HG02571 (cell line): ENCODE data around the gene PIM3.
A peak's percentile ranks its signal among the peaks of the same experiment; 100 is the strongest.

Experiments used
- ATAC-seq: cut with Tn5 transposase; IDR thresholded peaks from one replicate; pipeline ENCODE4 v1.9.1; 2021; ENCODE audit warnings: mild to moderate bottlenecking, moderate library complexity; ENCODE audit not compliant: unreplicated experiment

Gene PIM3

DNA sequence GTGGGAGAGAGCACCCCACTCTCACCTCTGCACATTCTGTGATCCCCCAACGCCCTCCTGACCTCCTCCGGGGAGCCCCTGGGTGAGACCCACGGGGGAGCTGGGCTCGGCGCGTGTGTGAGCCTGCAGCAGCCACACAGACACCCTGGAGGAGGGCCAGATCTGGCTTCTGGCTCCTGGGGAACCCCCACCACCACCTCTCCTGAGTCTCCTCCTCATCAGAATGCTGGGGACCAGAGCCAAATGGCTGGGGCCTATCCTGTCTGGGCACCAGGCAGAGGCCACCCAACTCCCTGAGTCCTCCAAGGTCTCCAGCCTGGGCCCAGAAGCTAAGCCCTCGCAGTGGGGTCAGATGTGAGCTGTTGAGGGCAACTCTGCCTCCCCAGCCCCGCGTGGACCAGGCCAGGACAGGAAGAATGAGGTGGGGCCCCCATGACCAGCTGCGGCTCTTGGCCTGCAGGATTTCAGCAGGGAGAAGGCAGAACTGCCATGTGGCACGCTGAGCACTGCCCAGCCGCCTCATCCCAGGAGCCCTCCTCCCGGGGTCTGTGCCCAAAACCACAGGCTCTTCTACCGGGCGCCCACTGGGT lies 5.5 kb upstream of the PIM3 start:
- no peak for ATAC-seq

DNA sequence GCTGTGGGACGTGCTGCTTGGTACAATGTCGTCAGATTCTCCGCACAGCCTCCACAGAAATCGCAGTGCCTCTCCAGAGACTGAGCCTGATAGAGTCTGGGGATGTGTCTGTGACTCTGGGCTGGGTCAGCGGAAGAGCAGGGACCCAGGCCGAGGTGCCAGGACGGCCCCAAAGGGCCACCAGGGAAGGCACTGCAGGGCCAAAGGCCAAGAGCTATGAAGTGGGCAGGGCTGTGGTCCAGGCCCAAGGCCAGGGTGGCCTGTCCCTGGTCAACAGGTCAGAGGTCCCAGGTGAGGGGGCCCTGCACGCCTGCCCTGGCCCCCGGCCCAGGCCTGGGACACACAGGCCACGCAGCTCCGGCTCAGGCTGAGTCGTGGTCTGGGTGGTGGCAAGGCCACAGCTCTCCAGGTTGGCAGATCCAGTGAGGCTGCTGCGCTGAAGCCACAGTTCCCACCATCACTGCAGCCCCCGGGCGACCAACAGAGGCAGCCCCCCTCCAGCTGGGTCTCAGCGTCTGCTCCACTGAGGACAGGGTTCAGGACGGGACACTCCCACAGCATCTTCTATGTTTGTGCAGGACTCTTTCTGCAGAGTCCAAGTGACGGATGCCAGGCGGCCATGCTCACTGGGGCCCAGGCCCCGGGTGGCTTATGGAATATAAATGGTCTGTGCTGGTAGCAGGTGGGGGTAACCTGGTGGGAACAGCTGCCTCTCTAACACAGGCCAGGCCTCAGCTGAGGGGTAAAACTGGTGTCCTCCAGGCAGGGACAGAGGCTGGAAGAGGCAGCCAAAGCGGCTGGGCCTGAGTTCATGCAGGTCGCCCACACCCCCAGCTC lies 4.8 kb upstream of the PIM3 start:
- ATAC-seq = no peak

DNA sequence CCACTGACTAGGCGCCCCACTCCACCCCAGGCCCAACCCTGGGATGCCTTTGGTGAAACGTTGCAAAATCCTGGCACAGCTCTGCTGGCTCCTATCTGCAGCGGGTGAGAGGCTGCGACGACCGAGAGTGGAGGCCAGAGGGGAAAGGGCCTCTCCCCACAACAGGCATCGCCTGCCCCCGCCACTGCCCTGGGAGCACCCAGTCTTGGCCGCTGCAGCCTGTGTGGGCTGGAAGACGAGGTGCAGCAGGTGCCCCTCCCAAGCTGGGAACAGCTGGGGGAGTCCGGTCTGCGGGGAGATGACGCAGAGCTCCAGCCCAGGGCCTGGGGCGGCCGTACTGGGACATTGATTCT lies 4.2 kb upstream of the PIM3 start:
- ATAC-seq = no peak

DNA sequence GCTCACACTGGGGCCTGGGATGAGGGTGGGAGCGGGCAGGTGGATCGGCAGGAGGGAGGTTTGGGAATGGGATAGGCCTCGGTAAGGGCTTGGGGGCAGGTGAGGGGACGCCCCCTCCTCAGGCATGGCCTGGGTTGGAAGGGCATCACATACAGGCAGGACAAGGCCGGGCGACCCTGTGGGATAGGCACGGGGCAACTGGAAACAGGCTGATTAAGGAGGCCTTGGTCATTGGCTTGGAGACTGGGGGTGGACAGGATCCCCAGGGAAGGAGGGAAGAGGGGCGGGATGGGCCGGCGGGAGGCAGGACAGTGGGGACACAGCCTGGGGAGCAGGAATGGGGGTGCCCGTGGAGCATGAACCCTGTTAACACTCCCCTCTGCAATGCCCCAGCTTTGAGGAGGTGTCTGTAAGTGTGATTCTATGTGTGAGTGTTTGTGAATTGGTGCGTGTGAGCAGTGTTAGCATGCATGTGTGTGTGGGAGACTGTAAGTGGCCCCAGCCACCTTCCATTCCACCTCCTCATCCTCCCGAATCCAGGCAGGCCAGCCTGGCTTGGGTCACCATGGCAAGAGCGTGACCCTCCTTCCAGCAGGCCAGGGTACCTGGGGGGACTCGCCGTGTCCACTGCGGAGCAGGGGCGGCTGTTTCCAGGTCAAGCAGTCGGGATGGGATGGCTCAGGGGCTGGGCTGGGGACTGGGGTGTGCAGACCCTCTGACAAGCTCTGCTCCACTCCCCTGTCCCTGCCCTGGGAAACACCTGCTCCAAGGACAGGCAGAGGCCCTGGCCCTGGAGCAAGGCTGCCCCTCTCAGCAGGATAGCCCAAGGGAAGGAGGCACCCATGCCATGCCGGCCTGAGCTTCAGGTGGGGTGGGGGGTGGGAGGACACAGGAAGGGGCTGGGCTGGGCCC lies 3.4 kb upstream of the PIM3 start:
- no peak for ATAC-seq

DNA sequence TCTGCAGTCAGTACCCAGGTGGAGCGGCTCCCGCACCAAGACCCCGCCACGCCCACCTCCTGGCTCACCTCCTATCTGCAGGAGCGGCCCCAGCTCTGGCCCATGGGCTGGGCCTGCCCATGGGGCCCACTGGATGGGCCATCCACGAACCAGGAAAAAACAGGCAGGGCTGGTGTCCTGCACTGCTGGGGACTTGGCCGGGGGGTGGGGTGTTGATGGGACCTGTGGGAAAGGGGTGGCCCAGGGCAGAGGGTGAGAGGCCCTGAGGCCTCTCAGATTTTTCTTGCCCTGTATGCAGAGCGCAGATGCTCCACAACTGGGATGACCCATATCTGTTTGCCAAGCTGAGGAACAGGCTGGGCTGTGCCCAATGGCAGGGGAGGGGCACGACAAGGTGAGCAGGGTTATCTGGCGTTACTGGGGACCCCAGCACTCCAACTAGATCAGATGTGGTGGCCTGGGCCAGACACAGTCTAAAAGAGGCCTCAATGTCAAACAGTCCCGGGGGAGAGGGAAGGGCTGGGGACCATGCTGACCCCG lies 2.7 kb upstream of the PIM3 start:
- ATAC-seq = no peak

DNA sequence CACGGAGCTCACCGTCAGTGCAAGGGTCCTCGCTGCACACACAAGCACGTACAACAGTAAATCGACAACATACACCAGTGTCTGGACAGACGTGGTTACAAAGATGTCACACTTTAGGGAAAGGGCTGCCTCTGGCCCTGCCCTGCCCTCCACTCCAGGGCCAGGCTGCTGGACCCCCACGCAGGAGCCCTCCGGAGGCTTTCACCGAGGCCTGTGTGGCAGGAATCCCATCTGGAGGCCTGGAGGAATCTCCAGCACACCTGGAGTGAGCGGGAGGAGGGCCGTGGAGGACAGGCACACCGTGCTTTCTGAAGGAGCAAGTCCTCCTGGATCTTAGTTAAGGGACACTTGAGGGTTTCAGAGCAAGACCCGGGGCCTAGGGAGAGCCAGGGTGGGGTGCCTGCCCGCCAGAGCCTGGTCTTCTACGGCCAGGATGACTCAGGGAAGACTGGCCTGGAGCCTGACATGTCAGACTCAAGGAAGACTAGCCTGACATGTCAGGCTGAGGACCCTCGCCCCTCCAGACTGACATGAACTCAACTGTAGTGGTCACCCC lies 2.1 kb upstream of the PIM3 start:
- no peak for ATAC-seq

DNA sequence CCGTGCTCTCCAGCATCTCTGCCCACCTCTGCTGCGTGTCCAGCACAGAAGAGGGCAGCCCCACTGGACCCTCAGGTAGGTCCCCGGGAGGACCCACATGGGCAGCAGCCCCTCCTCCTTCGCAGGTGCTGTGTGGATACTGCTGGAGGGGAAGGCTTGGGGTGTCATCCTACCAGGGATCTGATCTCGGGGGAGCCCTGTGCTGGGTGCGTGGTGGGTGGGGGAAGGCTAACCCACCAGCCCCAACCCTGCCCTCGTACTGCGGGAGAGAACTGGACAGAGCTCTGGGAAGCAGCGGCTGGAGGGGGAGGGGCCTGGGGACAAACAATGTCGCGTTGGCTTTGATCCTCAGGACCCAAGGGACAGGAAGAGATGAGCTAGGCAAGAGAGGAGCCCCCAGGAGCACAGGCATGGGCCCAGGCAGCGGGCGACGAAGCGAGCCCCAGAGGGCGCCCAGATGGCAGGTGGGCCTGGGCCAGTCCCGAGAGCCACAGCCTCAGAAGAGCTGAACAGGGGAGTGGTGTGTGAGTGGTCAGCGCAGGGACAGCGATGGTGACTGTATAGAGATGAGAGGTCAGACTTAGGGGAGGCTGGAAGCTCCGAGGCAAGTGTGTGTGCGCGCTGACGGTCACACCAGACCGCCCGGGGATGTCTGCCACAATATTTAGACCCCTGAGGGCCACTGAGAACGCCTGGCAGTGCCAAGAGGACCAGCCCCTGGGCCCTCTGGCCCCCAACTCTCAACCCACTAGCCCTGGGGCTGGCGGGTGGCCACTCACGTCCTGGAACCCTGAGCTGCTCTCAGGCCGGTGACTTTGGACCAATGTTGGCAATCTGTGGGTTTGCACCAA lies 1.4 kb upstream of the PIM3 start:
- no peak for ATAC-seq

DNA sequence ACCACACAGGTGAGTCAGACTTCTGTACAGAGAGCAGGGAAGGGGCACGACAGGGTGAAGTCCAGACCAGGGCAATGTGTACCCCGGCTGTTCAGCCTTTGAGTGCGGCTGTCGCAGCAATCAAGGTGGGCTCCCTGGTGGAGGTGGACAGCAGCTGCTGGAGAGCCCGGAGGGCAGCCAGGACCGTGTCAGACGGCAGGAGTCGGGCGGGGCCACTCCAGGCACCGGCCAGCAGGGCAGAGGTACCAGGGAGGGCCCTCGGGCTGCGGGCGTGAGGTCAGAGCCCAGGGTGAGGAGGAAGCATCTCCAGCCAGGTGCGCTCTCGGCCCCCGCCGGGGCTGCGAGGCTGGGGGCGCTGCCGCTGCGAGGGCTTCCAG lies 802 bp upstream of the PIM3 start:
- ATAC-seq = peak; percentile 4

DNA sequence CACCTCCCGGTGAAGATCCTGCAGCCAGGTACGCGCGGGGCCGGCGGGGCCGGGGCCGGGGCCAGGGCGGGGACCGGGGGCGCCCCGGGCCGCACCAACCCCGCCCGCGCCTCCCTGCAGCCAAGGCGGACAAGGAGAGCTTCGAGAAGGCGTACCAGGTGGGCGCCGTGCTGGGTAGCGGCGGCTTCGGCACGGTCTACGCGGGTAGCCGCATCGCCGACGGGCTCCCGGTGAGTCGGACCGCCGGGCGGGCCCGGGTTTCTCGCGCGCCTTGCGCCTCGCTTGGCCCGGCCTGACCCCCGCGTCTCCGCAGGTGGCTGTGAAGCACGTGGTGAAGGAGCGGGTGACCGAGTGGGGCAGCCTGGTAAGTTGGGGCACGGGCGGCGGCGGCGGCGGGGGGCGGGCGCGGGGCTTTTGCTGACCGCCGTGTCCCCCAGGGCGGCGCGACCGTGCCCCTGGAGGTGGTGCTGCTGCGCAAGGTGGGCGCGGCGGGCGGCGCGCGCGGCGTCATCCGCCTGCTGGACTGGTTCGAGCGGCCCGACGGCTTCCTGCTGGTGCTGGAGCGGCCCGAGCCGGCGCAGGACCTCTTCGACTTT lies 531 bp downstream of the PIM3 start:
- ATAC-seq = no peak

DNA sequence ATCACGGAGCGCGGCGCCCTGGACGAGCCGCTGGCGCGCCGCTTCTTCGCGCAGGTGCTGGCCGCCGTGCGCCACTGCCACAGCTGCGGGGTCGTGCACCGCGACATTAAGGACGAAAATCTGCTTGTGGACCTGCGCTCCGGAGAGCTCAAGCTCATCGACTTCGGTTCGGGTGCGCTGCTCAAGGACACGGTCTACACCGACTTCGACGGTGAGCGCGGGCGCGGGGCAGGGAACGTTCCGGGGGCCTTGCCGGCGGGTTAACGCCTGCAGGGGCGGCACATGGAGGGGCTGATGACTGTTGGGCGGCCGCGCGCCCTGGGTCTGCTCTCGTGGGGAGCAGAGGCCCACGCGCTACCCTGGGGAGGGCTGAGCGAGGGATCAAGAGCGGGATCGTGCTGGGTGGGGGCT lies 1.0 kb downstream of the PIM3 start:
- no peak for ATAC-seq

DNA sequence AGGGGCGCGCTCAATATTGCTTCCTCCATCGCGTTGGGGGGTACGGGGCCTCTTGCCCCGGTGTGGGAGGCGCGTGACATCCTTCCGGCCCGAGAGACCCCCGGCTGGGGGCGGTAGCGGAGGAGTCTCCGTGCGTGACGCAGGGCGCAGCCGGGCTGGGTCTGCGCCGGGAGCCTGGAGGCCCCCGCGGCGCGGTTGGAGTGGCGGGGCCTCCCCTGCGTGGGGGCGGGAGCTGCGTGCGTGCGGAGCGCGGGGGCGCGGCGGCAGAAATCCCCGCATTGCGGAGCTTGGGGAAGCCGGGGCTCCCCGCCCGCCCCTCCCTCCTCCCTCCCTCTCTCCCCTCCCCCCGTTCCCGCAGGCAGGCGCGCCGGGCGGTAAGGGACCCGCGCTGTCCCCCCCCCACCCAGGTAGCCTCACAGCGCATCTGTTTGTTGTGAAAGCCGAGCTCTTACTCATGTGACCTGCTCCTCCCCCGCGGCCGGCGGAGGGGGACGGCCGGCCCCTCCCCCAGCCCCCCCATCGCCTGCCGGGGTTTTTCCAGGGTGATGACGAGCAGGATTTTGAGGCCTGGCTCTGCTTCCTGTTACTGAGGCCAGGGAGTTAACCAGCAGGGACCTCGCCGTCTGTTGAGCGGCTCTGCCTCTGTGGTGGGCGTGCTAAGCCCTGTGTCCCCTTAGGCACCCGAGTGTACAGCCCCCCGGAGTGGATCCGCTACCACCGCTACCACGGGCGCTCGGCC lies 1.6 kb downstream of the PIM3 start:
- ATAC-seq = no peak

DNA sequence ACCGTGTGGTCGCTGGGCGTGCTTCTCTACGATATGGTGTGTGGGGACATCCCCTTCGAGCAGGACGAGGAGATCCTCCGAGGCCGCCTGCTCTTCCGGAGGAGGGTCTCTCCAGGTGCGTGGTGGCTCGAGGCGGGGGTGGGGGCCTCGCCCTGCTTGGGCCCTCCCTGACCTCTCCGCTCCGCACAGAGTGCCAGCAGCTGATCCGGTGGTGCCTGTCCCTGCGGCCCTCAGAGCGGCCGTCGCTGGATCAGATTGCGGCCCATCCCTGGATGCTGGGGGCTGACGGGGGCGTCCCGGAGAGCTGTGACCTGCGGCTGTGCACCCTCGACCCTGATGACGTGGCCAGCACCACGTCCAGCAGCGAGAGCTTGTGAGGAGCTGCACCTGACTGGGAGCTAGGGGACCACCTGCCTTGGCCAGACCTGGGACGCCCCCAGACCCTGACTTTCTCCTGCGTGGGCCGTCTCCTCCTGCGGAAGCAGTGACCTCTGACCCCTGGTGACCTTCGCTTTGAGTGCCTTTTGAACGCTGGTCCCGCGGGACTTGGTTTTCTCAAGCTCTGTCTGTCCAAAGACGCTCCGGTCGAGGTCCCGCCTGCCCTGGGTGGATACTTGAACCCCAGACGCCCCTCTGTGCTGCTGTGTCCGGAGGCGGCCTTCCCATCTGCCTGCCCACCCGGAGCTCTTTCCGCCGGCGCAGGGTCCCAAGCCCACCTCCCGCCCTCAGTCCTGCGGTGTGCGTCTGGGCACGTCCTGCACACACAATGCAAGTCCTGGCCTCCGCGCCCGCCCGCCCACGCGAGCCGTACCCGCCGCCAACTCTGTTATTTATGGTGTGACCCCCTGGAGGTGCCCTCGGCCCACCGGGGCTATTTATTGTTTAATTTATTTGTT lies 2.4 kb downstream of the PIM3 start:
- no peak for ATAC-seq

DNA sequence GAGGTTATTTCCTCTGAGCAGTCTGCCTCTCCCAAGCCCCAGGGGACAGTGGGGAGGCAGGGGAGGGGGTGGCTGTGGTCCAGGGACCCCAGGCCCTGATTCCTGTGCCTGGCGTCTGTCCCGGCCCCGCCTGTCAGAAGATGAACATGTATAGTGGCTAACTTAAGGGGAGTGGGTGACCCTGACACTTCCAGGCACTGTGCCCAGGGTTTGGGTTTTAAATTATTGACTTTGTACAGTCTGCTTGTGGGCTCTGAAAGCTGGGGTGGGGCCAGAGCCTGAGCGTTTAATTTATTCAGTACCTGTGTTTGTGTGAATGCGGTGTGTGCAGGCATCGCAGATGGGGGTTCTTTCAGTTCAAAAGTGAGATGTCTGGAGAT lies 3.1 kb downstream of the PIM3 start:
- no peak for ATAC-seq

DNA sequence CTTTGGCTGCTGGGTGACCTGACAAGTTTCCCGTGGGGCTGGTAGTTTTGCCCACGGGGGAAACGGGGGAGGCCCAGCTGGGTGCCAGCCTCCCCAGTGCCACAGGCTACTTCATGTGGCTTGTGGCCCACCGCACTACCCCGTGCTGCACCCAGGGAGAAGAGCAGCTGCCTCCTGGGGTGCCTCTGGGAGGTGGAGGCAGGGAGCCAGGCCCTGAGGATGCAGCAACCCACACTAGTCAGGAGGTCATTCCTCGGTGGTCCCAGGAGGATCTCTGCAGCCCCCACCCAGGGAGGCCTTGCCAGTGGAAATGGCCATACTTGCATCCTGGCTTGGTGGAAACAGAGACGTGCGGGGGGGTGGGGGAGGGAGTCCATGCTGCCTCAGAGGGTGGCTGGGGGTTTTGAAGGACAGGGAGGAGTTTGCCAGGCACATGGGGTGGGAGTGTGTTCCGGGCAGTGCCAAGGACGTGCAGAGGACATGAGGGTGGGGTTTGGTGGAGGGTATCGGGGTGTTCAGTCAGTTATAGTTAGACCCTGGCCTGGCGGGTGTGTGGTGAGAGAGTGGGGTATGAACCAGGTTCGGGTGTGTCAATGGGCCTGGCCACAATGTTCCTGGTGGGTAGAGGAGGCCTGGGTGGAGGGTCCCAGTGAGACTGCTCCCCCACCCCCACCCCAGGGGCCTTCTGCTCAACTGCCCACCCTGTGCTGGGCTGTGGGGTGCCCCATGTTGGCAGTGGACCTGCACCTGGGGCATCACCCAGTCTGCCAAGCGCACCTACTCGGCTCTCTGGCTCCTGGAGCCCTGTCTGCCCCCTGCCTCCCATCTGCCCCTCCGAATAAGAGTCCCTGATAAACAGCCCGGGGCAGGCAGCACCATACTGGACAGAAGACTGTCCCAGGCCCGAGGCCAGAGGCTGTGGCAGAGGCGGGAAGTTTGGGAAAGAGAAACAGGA lies 3.8 kb downstream of the PIM3 start:
- no peak for ATAC-seq

DNA sequence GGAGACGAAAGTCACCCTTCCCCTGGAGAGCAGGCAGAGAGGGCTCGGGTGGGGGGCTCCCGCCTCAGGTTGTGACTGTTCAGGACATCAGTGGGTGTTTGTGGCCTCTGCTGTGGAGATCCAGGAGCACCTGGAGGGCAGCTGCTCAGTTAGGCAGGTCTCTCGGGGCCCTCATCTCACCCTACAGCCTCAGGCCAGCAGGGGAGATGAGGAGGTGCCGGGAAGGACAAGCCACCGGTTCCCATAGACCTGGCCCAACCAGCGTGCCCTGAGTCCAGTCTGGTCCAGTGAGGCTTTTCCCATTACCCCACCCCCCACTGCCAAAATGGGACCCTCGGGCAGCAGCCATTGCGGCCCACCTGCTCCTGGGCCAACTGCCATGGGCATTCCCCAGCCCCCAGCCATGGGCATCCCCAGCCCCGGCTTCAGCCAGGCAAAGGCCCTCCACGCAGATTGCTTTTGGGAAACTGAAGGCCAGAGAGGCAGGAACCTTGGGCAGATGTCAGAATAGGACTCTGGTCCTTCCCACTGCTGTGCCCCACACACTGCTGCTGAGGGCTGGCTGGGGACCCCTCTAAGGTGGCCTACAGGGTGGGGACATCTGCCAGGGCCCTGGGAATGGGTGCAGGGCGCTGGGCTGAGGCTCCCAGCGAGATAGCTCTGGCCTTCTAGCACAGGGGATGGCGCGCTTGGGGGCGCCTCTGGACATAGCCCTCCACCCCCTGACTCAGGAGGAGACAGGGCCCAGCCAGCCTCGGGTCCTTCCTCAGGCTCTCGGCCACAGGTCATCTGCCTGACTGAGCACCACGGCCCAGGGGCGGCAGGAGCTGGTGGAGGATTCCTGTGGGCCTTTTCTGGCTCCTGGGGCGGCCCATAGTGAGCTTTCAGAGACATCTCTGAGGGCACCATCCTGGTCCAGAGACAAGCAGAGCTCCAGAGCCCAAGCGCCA lies 4.8 kb downstream of the PIM3 start:
- no peak for ATAC-seq
